PFSK-1 (cell line): ENCODE data around the gene ZNF597.

Experiments
- FOXP2 ChIP-seq: optimal IDR thresholded peaks from 2 replicates; pipeline ENCODE3; 2011; ENCODE audit warnings: borderline replicate concordance, control low read depth, inconsistent platforms; ENCODE audit not compliant: insufficient read depth; ENCODE audit errors: extremely low read length, extremely low read depth
- POLR2AphosphoS5 ChIP-seq: IDR thresholded peaks from 2 replicates; pipeline ENCODE4 v1.6.1; 2012; ENCODE audit warnings: low read depth, mild to moderate bottlenecking, control low read depth, low read length, moderate library complexity
- REST ChIP-seq, 2 experiments: IDR thresholded peaks; 2 replicates each; pipeline versions ENCODE4 v1.6.1 to v1.8.0; 2011 to 2012; ENCODE audit warnings: low read depth in 2 of 2, low read length in 2 of 2, control low read depth in 1 of 2, inconsistent platforms in 1 of 2, mild to moderate bottlenecking in 1 of 2, moderate library complexity in 1 of 2; ENCODE audit not compliant: insufficient read depth in 1 of 2
- SIN3A ChIP-seq: IDR thresholded peaks from 2 replicates; pipeline ENCODE4 v1.6.1; 2012; ENCODE audit warnings: mild to moderate bottlenecking, low read length, moderate library complexity, borderline replicate concordance; ENCODE audit not compliant: insufficient read depth
- TAF1 ChIP-seq: IDR thresholded peaks from 2 replicates; pipeline ENCODE4 v1.6.1; 2012; ENCODE audit warnings: low read length, control low read depth, borderline replicate concordance; ENCODE audit not compliant: insufficient read depth

- TF ChIP-seq TAF1 (no peak), POLR2AphosphoS5 (no peak), REST (IDR thresholded peaks at IDR 0.05; ENCODE audit: insufficient read depth in 1 of 2, low read depth in 2 of 2, low read length in 2 of 2) (no peak), FOXP2 (no peak), SIN3A (no peak)
Observed at GRCh38 chr16:3454093-3454492, 10.8 kb upstream of the ZNF597 start.
